Neural cell (in vitro differentiated cells): Measurements from ENCODE around the gene SAMD10. TPM values are rescaled to one million over a fixed set of nuclear protein-coding genes. Genes with fewer than 3 reads are reported as not detected.
"Not testable (repeated sequence)": the region's sequence is repeated elsewhere in the genome, so short reads cannot be mapped to it uniquely, and the experiment has no call there.

Source experiments
- H2AFZ ChIP-seq: fragments of 200-600, 300-800 bp; sonication (generic), shearing (Covaris generic); 2 replicates; pipeline ENCODE4 v1.6.0; 2014; ENCODE audit warnings: low read depth, mild to moderate bottlenecking, antibody characterized with exemption, low read length, moderate library complexity
- H3F3A ChIP-seq: fragments of 200-600 bp; shearing (Covaris generic); 2 replicates; pipeline ENCODE4 v1.6.1; 2016; ENCODE audit warnings: mild to moderate bottlenecking, moderate library complexity, mixed read lengths, antibody characterized with exemption, low read length; ENCODE audit not compliant: insufficient read depth, poor library complexity, severe bottlenecking
- H3K27ac ChIP-seq: fragments of 200-600, 300-800 bp; sonication (generic), shearing (Covaris generic); 2 replicates; pipeline ENCODE4 v1.5.1; 2014; ENCODE audit warnings: mild to moderate bottlenecking, low read length, moderate library complexity
- H3K27me3 ChIP-seq: fragments of 300-800, 200-600 bp; sonication (generic), shearing (Covaris generic); 2 replicates; pipeline ENCODE4 v1.6.0; 2014; ENCODE audit warnings: mild to moderate bottlenecking, low read depth, low read length, moderate library complexity; ENCODE audit not compliant: insufficient read depth
- H3K36me3 ChIP-seq: fragments of 300-800, 200-600 bp; sonication (generic), shearing (Covaris generic); 2 replicates; pipeline ENCODE4 v1.5.1; 2014; ENCODE audit warnings: mild to moderate bottlenecking, antibody characterized with exemption, low read length, moderate library complexity; ENCODE audit not compliant: insufficient read depth
- H3K4me2 ChIP-seq: fragments of 300-800, 200-600 bp; sonication (generic), shearing (Covaris generic); 2 replicates; pipeline ENCODE4 v1.6.0; 2014; ENCODE audit warnings: mild to moderate bottlenecking, low read length
- H3K4me3 ChIP-seq: fragments of 300-800, 200-600 bp; sonication (generic), shearing (Covaris generic); 2 replicates; pipeline ENCODE4 v1.5.1; 2014; ENCODE audit warnings: mild to moderate bottlenecking, low read length, moderate library complexity
- H3K79me2 ChIP-seq: fragments of 200-600 bp; shearing (Covaris generic); replicated peaks from 2 replicates; pipeline ENCODE4 v1.6.0; 2014; ENCODE audit warnings: mild to moderate bottlenecking, low read length, moderate library complexity; ENCODE audit not compliant: insufficient read depth
- H3K9ac ChIP-seq: fragments of 300-800, 200-600 bp; sonication (generic), shearing (Covaris generic); 2 replicates; pipeline ENCODE4 v1.6.1; 2016; ENCODE audit warnings: mild to moderate bottlenecking, low read length, mixed read lengths
- H3K9me2 ChIP-seq: fragments of 200-600 bp; shearing (Covaris generic); 2 replicates; pipeline ENCODE4 v1.6.1; 2016; ENCODE audit warnings: mild to moderate bottlenecking, low read length, mixed read lengths; ENCODE audit not compliant: insufficient read depth
- H3K9me3 ChIP-seq: fragments of 200-600, 300-800 bp; sonication (generic), shearing (Covaris generic); 2 replicates; pipeline ENCODE4 v1.6.1; 2016; ENCODE audit warnings: mild to moderate bottlenecking, mixed run types, low read length, moderate library complexity, mixed read lengths
- H4K20me1 ChIP-seq: fragments of 200-600 bp; shearing (Covaris generic); 2 replicates; pipeline ENCODE4 v1.6.1; 2016; ENCODE audit warnings: mild to moderate bottlenecking, mixed run types; ENCODE audit not compliant: insufficient read depth
- CTCF ChIP-seq: fragments of 450-650 bp; IDR thresholded peaks from 2 replicates; pipeline ENCODE4 v1.5.1; 2014; ENCODE audit warnings: antibody characterized with exemption, mild to moderate bottlenecking, moderate library complexity; ENCODE audit not compliant: poor library complexity, severe bottlenecking
- EP300 ChIP-seq: fragments of 450-650 bp; conservative IDR thresholded peaks from 2 replicates; pipeline ENCODE4 v1.6.1; 2014; ENCODE audit warnings: antibody characterized with exemption, mild to moderate bottlenecking, moderate library complexity; ENCODE audit not compliant: poor library complexity, severe bottlenecking
- EZH2 ChIP-seq: fragments of 200-600, 300-800 bp; shearing (Covaris generic), sonication (generic); IDR thresholded peaks from 2 replicates; pipeline ENCODE4 v1.6.1; 2014; ENCODE audit warnings: antibody characterized with exemption, low read length, borderline replicate concordance, mild to moderate bottlenecking; ENCODE audit not compliant: insufficient read depth, poor library complexity, severe bottlenecking
- MXI1 ChIP-seq: fragments of 450-650 bp; conservative IDR thresholded peaks from 2 replicates; pipeline ENCODE4 v1.6.1; 2014; ENCODE audit warnings: antibody characterized with exemption, mild to moderate bottlenecking; ENCODE audit not compliant: poor library complexity, severe bottlenecking
- POLR2AphosphoS5 ChIP-seq: IDR thresholded peaks from 2 replicates; pipeline ENCODE4 v1.6.1; 2012
- RAD21 ChIP-seq: fragments of 450-650 bp; conservative IDR thresholded peaks from 2 replicates; pipeline ENCODE4 v1.6.1; 2014; ENCODE audit warnings: antibody characterized with exemption, mild to moderate bottlenecking, moderate library complexity
- SMC3 ChIP-seq: fragments of 450-650 bp; conservative IDR thresholded peaks from 2 replicates; pipeline ENCODE4 v1.6.1; 2014; ENCODE audit warnings: antibody characterized with exemption, mild to moderate bottlenecking, moderate library complexity; ENCODE audit not compliant: poor library complexity
- TAF1 ChIP-seq: IDR thresholded peaks from 2 replicates; pipeline ENCODE4 v1.6.1; 2012; ENCODE audit warnings: low read depth
- polyA plus RNA-seq: library from polyadenylated mRNA; depleted of rRNA; stranded (reverse); fragments of >200 nt; gene quantifications from 2 replicates; pipeline ENCODE4 v1.2.3, GENCODE V29; 2014
- TF ChIP-seq, protein P1 (sequence below): IDR thresholded peaks from 2 replicates; pipeline ENCODE4 v1.6.1; 2012; ENCODE audit warnings: borderline replicate concordance

The SAMD10 gene
- polyA plus RNA-seq, 1 donor from 2014 or later: 23.3 TPM

- not testable (repeated sequence) for H3K27me3 ChIP-seq, H3K9me2 ChIP-seq, H4K20me1 ChIP-seq, H3K36me3 ChIP-seq, H3K9me3 ChIP-seq, H3K27ac ChIP-seq, H2AFZ ChIP-seq, H3K4me3 ChIP-seq, H3K9ac ChIP-seq, H3K79me2 ChIP-seq, H3F3A ChIP-seq, H3K4me2 ChIP-seq
These were observed 18.5 kb downstream of the SAMD10 start for GRCh38 chr20:63960654-63961621.

- Histone ChIP-seq H2AFZ (no peak overlapping the region), H3K4me2 (no peak overlapping the region), H3K9me3 (no peaks in the 10 kb centered on the region), H3K27me3 (no peaks in the 10 kb centered on the region), H3F3A (no peaks in the 10 kb centered on the region), H3K27ac (no peak overlapping the region), H3K79me2 (peaks cover 15% of the 10 kb centered on the region), H3K4me3 (no peak overlapping the region), H4K20me1 (no peaks in the 10 kb centered on the region), H3K9ac (no peak overlapping the region), H3K36me3 (no peaks in the 10 kb centered on the region), H3K9me2 (no peaks in the 10 kb centered on the region)
- TF ChIP-seq RAD21 (no peak), CTCF (no peak), MXI1 (no peak), SMC3 (no peak), EZH2 (no peak), POLR2AphosphoS5 (no peak), TAF1 (no peak), EP300 (no peak)
- TF ChIP-seq, protein P1, sequence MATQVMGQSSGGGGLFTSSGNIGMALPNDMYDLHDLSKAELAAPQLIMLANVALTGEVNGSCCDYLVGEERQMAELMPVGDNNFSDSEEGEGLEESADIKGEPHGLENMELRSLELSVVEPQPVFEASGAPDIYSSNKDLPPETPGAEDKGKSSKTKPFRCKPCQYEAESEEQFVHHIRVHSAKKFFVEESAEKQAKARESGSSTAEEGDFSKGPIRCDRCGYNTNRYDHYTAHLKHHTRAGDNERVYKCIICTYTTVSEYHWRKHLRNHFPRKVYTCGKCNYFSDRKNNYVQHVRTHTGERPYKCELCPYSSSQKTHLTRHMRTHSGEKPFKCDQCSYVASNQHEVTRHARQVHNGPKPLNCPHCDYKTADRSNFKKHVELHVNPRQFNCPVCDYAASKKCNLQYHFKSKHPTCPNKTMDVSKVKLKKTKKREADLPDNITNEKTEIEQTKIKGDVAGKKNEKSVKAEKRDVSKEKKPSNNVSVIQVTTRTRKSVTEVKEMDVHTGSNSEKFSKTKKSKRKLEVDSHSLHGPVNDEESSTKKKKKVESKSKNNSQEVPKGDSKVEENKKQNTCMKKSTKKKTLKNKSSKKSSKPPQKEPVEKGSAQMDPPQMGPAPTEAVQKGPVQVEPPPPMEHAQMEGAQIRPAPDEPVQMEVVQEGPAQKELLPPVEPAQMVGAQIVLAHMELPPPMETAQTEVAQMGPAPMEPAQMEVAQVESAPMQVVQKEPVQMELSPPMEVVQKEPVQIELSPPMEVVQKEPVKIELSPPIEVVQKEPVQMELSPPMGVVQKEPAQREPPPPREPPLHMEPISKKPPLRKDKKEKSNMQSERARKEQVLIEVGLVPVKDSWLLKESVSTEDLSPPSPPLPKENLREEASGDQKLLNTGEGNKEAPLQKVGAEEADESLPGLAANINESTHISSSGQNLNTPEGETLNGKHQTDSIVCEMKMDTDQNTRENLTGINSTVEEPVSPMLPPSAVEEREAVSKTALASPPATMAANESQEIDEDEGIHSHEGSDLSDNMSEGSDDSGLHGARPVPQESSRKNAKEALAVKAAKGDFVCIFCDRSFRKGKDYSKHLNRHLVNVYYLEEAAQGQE: no peak
These were observed 19.8 kb downstream of the SAMD10 start for GRCh38 chr20:63959699-63960075.
